Ascending aorta (tissue), 2 donors: ENCODE results near the gene ANGEL1. TPM values are rescaled to one million over a fixed set of nuclear protein-coding genes. Genes with fewer than 3 reads are reported as not detected.

Experiments used
- DNase-seq, 2 donors: peaks; one replicate each; pipeline ENCODE4 v3.0.0-alpha.2; 2019; ENCODE audit warnings: low spot score in 2 of 2
- H3K27ac ChIP-seq, 2 donors: fragments of 200-600 bp; sonication (generic); one replicate each; pipeline ENCODE4 v1.5.1; 2016 to 2017; ENCODE audit warnings: mild to moderate bottlenecking in 1 of 2
- H3K27me3 ChIP-seq: fragments of 200-600 bp; sonication (generic); one replicate; pipeline ENCODE4 v1.5.1; 2017
- H3K36me3 ChIP-seq, 2 donors: fragments of 200-600 bp; sonication (generic); one replicate each; pipeline ENCODE4 v1.5.1; 2016
- H3K4me1 ChIP-seq, 2 donors: fragments of 200-600 bp; sonication (generic); one replicate each; pipeline ENCODE4 v1.5.1; 2016 to 2017; ENCODE audit warnings: mild to moderate bottlenecking in 1 of 2
- H3K4me3 ChIP-seq, 2 donors: fragments of 200-600 bp; sonication (generic); one replicate each; pipeline ENCODE4 v1.5.1; 2016 to 2017; ENCODE audit warnings: mild to moderate bottlenecking in 1 of 2
- H3K9me3 ChIP-seq, 2 donors: fragments of 200-600 bp; sonication (generic); one replicate each; pipeline ENCODE4 v1.5.1; 2016
- CTCF ChIP-seq, 3 experiments: fragments of 200-600 bp in 2 of 3; fragments of 450-650 bp in 1 of 3; sonication (generic) in 2 of 3; IDR thresholded peaks; one replicate each; pipeline ENCODE4 v1.5.1; 2016 to 2019; ENCODE audit warnings: antibody characterized with exemption in 3 of 3, mild to moderate bottlenecking in 1 of 3, moderate library complexity in 1 of 3
- intact Hi-C: fragments of 100-400 bp; cut with DNase I; formaldehyde crosslinking; loops from one replicate; pipeline ENCODE4 v1.15.1; 2023
- total RNA-seq: library from RNA; depleted of rRNA; stranded (reverse); fragments of >200 nt; gene quantifications from one replicate; pipeline ENCODE4 v1.1.0, GENCODE V29; 2016

ANGEL1 gene
- total RNA-seq, 1 donor from 2014 or later, result 15.5 TPM

- Histone ChIP-seq H3K4me1 (peaks cover 10 to 11% of the 10 kb centered on the region in 2 donors), H3K36me3 (no peaks in the 10 kb centered on the region), H3K27ac (peak within 1 kb of the TSS; percentile 74 to 76), H3K9me3 (no peaks in the 10 kb centered on the region), H3K27me3 (no peaks in the 10 kb centered on the region), H3K4me3 (peak within 1 kb of the TSS; percentile 84 to 88)
- intact Hi-C loops, result loop anchor here (2.0 to 10.0 kb wide), 4 partner anchors 23 to 273 kb away; partner anchors contain the start of gene ANGEL1
- TF ChIP-seq CTCF (IDR thresholded peaks at IDR 0.05), result no peak
- DNase-seq, result no peak
These were observed 51.3 kb downstream of the ANGEL1 start, which contains the start of gene VASH1 for GRCh38 chr14:76761136-76761959. Gene VASH1 (plus strand): TSS chr14:76761468. CDS start chr14:76762822, 1,354 bp downstream.

- H3K4me1 ChIP-seq, result peaks cover 10 to 11% of the 10 kb centered on the region in 2 donors
- no peaks in the 10 kb centered on the region for H3K36me3 ChIP-seq
- TF ChIP-seq CTCF (IDR thresholded peaks at IDR 0.05), result no peak
- intact Hi-C loops, result loop anchor here (2.0 to 10.0 kb wide), 4 partner anchors 24 to 274 kb away; partner anchors contain the start of gene ANGEL1
- H3K27me3 ChIP-seq, result no peaks in the 10 kb centered on the region
- peak overlapping the region; percentile 84 to 88 for H3K4me3 ChIP-seq
- H3K9me3 ChIP-seq, result no peaks in the 10 kb centered on the region
- H3K27ac ChIP-seq, result peak overlapping the region; percentile 74 to 76
- no peak for DNase-seq
These were observed 52.1 kb downstream of the ANGEL1 start for GRCh38 chr14:76760331-76761135.

DNA sequence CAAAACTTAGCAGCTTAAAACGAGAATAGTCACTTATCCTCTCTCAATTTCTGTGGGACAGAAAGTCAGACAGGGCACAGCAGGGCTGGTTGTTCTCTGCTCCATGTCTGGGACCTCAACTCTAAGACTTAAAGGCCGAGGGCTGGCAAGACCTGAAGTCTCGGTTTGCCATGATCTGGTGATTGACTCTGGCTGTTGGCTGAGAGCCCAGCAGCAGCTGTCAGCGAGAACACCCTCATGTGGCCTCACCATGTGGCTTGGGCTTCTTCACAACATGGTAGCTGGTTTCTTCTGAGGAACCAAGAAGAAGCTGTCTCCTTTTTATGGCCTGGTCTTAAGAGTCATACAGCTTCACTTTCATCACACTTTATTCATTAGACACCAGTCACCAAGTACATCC lies 53.1 kb downstream of the ANGEL1 start:
- H3K4me3 ChIP-seq, result no peak overlapping the region
- no peaks in the 10 kb centered on the region for H3K9me3 ChIP-seq
- no peaks in the 10 kb centered on the region for H3K27me3 ChIP-seq
- intact Hi-C loops, result no loop called here
- no peak for TF ChIP-seq CTCF (IDR thresholded peaks at IDR 0.05)
- DNase-seq, result no peak
- H3K27ac ChIP-seq, result no peak overlapping the region
- H3K36me3 ChIP-seq, result no peaks in the 10 kb centered on the region
- H3K4me1 ChIP-seq, result peaks cover 10 to 11% of the 10 kb centered on the region in 2 donors

GRCh38 chr14:76756371-76756750 lies 56.3 kb downstream of the ANGEL1 start:
- intact Hi-C loops, result no loop called here
- H3K4me1 ChIP-seq, result peaks cover 4 to 9% of the 10 kb centered on the region in 2 donors
- no peaks in the 10 kb centered on the region for H3K27me3 ChIP-seq
- no peak overlapping the region for H3K27ac ChIP-seq
- no peaks in the 10 kb centered on the region for H3K9me3 ChIP-seq
- no peaks in the 10 kb centered on the region for H3K36me3 ChIP-seq
- no peak for TF ChIP-seq CTCF (IDR thresholded peaks at IDR 0.05)
- no peak for DNase-seq
- no peak overlapping the region for H3K4me3 ChIP-seq

DNA sequence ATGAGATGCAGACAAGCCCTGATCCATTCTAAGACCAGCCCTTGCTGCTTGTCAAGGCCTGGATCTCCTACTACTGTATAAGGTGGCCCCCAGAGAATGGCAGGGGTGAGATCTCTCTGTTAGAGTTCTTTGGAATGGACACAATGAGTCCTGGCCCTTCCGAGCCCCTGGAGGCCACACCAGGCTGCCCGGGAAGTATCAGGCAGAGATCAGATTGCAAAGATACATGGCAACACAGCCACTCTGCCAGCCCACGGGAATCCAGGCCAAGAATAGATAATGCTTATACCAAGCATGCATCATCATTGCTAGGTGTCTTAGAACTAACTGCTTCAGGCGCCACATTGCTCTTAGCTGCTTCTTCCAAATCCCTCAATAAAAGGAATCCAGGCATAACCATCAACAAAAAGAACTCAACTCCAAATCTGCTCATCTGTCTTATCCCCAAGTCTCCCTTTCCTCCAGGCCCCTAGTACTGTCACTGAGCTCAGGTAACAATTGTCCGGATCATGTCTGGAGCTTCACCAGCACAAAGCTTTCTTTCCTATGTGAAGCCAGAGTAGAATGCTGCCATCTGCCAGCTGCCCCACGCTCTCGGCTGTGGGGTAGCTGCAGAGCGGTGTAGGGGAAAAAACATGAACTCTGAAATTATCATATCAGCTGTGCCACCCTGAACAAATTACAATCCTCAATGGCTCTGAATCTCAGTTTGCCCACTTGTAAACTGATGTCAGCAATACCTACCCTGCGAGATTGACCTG lies 56.9 kb downstream of the ANGEL1 start:
- H3K27ac ChIP-seq, result no peak overlapping the region
- TF ChIP-seq CTCF (IDR thresholded peaks at IDR 0.05), result no peak
- H3K27me3 ChIP-seq, result no peaks in the 10 kb centered on the region
- peaks cover 2 to 4% of the 10 kb centered on the region in 2 donors for H3K4me1 ChIP-seq
- DNase-seq, result no peak
- H3K36me3 ChIP-seq, result no peaks in the 10 kb centered on the region
- no peak overlapping the region for H3K4me3 ChIP-seq
- intact Hi-C loops, result no loop called here
- no peaks in the 10 kb centered on the region for H3K9me3 ChIP-seq
